Left renal cortex interstitium (tissue), 4 donors: ENCODE data around the gene RTF1. TPM values are rescaled to one million over a fixed set of nuclear protein-coding genes. Genes with fewer than 3 reads are reported as not detected.
"Not testable (repeated sequence)": the region's sequence is repeated elsewhere in the genome, so short reads cannot be mapped to it uniquely, and the experiment has no call there.

Source experiments
- DNase-seq, 4 donors: peaks; one replicate each; pipeline ENCODE4 v3.0.0-alpha.2; 2013; ENCODE audit warnings: low read depth in 4 of 4, low spot score in 2 of 4, missing footprints in 1 of 4
- polyA plus RNA-seq, 4 donors: library from polyadenylated mRNA; unstranded; fragments of 120-200 nt; gene quantifications; one replicate each; pipeline ENCODE4 v1.2.1, GENCODE V29; 2013; ENCODE audit not compliant: insufficient read length in 4 of 4

RTF1 gene
- polyA plus RNA-seq, result 10 to 100 TPM; 59.0 to 77.8 (median 62.7) TPM

DNA sequence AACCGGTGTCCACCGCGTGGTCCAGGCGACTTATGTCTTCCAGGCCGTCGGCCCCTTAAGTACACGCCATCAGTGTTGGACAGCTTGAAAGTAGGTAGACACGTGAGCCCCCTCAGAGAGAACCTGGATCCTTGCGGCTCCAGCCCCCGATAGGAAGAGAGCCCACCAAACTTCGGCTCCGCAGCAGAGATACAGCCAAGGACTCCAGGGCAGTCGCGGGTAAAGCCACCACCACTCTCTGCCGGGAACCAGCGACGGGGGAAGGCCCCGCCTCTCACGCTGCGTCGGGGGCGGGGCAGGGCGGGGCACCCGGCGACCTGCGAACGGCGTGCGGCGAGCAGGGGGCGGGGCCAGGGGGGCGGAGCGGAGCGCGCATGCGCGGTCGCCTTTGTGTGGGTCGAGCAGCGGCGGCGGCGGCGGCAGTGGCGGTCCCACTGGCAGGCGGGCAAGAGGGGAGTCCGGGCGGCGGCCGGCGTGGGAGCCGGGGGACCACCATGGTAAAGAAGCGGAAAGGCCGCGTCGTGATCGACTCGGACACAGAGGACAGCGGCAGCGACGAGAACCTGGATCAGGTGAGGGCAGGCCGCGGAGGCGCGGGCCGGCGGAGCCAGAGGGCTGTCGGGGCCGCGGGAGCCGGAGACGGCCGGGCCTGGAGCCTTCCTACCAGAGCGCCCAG is at the start of gene RTF1:
Gene RTF1 (plus strand): TSS at position 354 of the 676 bp plus-strand sequence. CDS start 21 bp downstream, at position 375.
- peak; percentile 82 to 86 (median 84) for DNase-seq

DNA sequence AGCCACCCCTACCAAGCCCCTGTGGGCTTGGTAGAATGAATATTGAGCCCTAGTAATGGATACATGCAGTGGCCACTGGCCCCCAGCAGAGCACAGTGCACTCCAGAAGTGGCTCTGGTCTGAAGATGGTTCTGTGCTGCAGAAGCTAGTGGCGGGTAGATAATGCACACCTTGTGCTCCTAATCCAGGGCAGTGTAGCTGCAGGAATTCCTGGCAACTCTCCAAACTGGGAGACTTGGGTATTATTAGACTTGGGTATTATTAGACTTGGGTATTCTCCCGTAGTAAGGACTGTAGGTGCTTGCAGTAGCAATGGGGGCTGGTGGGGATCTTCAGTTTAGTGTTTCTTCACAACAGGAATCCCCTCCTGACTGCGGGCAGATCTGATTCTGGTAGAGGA is 49.5 kb upstream of the RTF1 start:
- no peak for DNase-seq

DNA sequence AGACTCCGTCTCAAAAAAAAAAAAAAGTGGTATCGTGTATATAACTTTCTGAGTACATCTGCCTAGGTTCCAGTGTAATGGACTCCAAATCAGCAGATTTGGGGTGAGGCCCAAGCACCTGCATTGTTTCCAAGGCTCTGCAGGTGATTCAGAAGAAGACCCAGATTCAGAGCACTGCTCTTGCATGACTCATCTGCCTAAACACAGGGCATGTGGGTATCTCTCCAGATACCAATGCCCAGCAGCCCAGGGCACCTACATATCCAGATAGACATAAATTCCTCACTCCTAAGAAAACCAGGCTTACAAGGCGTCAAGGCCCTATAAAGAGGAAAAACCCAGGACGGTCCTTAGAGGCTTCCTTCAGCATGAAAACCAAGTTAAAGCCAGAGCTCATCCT is 38.9 kb upstream of the RTF1 start:
- no peak for DNase-seq

DNA sequence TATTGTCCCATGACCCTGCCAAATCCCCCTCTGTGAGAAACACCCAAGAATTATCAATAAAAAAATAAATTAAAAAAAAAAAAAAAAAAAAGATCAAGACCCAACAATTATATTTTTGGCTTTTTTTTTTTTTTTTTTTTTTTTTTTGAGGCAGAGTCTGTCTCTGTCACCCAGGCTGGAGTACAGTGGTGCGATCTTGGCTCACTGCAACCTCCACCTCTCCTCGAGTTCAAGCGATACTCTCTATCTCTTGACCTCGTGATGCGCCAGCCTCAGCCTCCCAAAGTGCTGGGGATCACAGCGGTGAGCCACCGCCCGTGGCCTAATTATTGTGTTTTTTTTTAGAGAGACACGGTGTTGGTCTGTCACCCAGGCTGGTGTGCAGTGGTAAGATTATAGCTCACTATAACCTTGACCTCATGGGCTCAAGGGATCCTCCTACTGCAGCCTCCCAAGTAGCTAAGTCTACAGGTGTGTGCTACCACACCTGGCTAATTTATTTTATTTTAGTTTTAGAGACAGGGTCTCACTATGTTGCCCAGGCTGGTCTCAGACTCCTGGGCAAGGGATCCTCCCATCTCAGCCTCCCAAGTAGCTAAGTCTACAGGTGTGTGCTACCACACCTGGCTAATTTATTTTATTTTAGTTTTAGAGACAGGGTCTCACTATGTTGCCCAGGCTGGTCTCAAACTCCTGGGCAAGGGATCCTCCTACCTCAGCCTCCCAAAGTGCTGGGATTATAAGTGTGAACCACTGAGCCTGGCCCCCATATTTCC is 32.7 kb upstream of the RTF1 start:
- DNase-seq, result not testable (repeated sequence)

DNA sequence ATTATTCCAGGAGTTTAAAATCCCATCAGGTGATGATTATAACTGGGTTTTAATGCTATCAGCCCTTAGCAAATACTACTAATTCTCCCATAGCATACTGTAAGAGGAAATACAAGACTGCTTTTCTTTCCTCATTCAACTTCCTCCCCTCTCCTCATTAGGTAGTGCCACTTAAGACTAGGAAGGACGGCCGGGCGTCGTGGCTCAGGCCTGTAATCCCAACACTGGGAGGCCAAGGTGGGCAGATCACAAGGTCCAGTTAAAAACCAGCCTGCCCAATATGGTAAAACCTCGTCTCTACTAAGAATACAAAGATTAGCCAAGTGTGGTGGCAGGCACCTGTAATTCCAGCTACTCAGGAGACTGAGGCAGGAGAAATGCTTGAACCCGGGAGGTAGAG is 29.2 kb upstream of the RTF1 start:
- DNase-seq, result no peak

DNA sequence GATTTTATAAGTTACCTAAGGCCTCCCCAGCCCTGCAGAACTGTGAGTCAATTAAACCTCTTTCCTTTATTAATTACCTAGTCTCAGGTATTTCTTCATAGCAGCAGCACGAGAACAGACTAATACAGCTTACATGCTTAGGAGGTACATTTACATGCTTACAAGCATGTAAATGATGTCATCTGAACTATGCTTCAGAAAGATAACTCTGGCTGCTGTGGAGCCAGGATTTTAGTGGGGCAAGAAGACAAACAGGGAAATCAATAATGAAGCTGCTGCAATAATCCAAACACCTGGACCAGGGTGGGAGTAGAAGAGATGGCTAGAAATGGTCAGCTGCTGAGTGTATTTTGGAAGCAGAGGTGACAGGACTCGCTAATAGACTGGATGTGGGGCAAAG is 24.2 kb upstream of the RTF1 start:
- DNase-seq, result no peak

DNA sequence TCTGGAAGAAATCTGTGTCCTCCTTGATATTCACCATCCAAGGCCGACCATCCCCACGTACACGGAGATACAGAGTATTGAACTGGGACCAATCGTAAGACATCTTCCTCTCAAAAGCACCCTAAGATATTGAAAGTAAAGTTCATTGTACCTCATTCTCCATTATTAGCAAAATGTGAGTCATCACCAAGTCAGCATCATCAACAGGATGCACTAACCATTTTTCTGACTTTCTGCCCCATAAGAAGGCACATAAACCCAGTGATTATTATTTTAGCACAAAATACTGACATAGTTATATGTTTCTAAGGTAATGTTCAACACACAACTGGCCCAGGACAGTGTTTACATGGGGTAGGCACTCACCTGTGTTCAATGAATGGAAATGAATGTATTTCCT is 22.0 kb upstream of the RTF1 start:
- DNase-seq, result no peak

DNA sequence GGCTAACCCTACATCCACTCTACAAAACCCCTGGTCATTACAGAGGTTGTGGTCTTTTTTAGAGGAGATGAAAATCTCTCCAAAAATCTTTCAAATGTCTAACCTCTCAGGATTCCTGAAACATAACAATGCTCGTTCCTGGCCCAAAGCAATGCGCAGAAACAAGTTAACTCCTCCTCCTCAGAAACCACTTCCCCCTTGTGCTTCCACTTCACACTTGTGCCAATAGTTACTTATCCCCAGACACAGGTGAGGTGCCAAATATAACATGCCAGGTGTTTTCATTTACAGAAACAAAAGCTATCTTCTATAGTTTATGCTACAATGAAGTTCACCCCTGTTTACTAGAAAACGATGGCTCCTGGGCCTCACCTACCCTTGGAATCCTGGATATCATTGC is 20.8 kb upstream of the RTF1 start:
- DNase-seq, result no peak

DNA sequence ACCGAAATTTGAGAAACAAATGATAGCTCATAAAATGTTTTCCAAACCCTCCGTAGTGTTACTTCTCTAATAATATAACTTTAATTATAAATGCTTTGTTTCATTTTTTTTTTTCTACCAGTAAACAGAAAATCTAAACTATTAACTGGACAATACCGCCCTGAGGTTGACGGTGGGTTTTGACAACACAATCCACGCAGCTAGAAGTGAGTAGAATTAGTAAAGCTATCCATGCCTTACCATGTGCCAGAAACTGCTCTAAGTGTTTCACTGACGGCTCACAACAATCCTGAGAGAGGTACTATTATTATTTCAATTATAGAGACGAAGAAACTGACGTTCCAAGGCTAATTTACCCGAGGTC is 15.0 kb upstream of the RTF1 start:
- no peak for DNase-seq

DNA sequence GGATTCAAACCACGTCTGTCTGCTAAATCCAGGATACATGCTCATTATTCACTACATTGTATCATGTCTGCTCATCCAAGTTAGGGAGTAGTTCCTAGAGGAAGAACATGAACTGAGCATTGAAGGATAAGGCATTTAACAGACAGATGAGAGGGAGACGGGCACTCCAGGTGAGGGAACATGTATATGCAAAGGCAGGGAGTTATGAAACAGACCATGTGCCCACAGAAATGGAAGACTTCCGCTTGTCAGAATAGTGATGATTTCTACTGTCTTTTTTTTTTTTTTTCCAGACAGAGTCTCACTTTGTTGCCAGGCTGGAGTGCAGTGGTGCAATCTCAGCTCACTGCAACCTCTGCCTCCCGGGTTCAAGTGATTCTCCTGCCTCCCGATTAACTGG is 9.6 kb upstream of the RTF1 start:
- no peak for DNase-seq

DNA sequence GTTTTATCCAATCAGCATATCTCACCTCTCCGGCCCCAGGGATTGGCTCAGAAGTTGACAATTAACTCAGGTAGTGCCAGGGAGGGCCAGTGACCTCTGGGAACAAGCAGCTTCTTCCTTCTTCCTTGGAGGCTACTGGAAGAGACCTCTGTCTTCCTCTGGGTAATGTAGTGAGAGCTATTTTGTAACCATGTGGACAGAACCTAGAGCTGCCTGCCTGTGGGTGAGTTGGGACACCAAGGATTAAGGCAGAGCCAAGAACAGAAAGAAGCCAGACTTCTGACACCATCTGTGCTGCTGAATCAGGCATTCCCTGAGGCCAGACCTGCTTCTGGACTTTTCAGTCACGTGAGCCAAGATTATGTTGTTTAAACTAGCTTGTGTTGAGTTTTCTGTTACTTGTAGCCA is 8.7 kb upstream of the RTF1 start:
- no peak for DNase-seq

DNA sequence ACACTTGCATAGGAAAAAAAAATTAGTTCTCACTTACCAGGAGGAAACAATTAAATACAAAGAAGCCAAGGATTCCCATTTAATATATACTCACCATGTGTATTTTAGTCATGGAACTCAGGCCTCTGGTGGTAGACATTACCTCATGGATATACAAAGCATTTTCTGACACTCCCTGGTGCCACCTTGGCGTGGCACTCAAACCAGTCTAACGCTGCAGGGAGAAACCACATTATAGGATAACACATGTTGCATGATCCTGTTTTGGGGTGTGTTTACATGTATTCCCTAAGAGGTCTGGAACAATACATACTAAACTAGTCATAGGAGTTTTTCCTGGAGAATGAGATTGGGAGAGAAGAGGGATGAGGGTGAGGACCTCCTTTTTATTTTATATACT is 5.9 kb upstream of the RTF1 start:
- DNase-seq, result no peak

DNA sequence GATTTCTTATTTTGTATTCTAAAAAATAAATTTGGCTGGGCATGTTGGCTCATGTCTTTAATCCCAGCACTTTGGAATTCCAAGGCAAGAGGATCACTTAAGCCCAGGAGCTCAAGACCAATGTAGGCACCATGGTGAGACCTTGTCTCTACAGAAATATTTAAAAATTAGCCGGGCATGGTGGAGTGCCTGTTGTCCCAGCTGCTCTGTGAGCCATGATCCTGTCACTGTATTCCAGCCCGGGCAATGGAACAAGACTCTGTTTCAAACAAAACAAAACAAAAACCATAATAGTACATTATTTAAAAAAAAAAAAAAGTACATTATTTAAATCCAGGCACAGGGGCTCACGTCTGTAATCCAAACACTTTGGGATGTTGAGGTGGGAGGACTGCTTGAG is 5.5 kb upstream of the RTF1 start:
- DNase-seq, result no peak

DNA sequence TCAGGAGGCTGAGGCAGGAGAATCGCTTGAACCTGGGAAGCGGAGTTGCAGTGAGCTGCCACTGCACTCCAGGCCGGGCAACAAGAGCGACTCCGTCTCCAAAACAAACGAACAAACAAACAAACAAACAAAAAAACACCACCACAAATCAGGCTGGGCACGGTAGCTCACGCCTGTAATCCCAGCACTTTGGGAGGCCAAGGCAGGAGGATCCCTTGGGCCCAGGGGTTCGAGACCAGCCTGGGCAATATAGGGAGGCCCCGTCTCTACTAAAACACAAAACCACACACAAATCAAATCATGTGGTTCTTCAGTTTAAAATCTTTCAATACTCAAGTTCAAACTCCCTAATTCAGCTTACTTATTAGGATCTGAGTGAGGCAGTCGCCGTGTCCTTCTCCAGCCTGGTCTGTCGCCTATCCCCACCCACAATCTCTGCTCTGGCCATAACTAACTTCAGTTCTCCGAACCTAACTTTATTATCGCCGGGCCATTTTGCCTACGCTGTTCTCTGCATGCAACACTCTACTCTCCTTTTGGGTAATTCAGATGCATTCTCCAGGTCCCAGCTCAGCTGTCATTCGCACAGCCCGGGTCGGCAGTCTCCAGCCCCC is 660 bp upstream of the RTF1 start:
- peak in 1 of 4 donors; percentile 10 for DNase-seq

DNA sequence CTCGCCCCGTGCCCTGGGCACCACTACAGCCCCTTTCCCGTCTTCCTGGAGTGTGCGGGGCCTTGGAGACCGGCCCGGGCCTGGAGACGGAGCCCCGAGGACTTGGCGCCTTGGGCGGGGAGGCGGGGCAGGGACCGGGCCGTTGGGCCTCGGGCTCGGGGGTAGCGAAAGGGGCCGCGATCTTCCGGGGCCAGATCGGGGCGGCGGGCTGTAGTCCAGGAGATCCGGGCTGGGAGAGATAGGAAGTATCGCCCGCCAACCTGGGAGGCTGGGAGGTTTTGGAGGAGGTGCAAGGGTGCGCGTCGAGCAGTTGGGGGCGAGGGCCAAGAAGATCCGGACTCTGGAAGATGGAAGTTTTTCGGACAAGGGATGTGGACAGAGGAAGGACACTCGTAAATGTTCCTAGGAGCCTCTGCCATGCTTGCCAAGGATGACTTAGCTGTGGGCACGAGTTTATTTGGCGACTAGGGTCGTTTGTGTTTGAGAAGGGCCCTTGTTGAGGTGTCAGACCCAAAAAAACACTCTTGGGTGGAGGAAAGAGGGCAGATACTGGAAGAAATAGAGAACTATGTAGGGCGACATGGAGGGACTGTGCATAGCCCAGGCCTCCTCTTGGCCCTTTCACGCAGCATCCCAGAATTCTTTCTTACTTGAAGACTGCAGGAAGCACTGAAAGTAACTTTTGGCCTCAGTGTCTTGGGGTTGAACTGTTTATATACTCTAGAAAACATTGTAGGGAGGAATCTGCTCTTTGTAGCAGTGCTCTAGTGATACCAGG is 712 bp downstream of the RTF1 start:
- peak; percentile 15 to 36 (median 23) for DNase-seq

DNA sequence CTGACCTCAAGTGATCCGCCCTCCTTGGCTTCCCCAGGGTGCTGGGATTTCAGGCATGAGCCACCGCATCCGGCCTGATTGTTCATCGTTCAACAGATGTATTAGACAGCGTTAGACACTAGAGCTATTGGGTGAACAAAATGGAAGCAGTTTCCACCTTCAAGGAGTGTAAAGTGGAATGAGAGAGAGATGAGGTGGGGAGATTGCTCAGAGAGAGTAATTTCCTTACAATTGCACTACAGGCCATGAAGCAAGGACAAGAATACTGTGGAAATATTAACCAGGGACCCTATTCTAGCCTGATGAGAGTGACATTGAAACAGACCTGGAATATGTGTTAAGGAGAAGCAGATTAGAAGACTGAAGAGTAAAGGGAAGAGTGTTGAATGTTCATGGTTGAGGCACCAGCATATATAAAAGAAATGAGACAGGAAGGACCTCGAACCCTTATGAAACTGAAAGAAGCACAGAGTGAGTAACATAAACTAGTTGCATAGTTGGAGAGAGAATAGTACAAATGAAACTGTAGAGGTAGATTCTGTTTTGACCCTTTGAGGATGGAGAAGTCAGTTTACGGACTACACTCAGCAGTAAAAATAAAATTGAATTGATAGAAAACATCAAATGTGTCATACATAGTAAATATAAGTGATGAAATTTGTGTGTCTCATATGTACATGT is 7.2 kb downstream of the RTF1 start:
- no peak for DNase-seq

DNA sequence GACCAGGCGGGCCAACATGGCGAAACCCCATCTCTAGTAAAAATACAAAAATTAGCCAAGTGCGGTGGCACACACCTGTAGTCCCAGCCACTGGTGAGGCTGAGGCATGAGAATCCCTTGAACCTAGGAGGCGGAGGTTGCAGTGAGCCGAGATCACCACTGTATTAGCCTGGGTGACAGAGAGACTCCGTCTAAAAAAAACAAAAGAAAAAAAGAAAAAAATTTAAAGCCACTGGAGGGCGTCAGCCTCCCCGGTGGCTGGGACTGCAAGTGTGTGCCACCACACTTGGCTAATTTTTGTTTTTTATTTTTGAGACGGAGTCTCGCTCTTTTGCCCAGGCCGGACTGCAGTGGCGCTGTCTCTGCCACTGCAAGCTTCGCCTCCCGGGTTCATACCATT is 7.9 kb downstream of the RTF1 start:
- DNase-seq, result no peak

DNA sequence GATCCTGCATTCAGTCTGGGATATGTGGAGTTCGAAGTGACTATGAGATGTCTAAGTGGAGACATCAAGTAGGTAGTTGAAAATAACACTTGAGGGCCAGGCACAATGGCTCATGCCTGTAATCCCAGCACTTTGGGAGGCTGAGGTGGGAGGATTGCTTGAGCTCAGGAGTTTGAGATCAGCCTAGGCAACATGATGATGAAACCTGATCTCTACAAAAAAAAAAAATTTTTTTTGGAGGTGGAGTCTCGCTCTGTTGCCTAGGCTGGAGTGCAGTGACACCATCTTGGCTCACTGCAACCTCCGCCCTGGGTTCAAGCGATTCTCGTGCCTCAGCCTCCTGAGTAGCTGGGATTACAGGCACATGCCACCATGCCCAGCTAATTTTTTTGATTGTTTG is 9.0 kb downstream of the RTF1 start:
- not testable (repeated sequence) for DNase-seq

DNA sequence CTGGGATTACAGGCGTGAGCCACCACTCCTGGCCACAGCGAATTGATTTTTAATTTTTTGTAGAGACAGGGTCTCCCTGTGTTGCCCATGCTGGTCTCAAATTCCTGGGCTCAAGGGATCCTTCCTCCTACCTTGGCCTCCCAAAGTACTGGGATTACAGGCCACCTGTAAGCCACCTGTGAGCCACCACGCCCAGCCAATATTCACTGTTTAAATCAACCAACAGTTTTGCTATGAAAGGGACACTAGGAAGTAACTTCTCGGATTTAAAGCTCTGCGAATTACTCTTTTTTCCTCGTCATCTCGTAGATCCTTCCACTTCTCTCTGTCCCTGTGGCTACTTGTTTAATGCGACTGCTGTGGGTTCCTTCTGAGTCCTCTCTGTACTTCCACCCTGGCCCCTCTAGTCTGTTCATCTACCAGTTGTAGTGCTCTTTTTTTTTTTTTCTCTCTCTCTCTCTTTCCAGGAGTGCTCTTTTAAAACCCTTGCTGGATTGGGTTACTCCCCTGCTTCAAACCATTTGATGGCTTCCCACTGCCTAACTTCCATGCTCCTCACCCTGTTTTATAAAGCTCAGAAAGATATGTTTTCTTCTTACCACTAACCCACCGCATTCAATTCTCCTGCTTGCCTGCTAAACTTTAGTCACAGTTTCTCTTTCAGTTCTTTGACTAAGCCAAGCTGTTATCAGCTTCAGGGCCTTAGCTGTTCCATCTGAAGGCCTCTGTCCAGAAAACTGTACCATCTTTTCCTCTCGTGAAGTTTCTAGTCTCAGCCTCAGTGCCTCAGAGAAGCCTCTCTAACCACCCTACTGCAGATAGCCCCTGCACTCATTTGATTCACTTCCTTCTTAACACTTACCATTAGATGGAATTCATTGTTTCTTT is 12.4 kb downstream of the RTF1 start:
- DNase-seq, result no peak
